ENCODE measurements around the gene CMTM2. TPM values are rescaled to one million over a fixed set of nuclear protein-coding genes. Genes with fewer than 3 reads are reported as not detected.

The CMTM2 gene
- total RNA-seq, 2 donors from 2014 or later: not detected

DNA sequence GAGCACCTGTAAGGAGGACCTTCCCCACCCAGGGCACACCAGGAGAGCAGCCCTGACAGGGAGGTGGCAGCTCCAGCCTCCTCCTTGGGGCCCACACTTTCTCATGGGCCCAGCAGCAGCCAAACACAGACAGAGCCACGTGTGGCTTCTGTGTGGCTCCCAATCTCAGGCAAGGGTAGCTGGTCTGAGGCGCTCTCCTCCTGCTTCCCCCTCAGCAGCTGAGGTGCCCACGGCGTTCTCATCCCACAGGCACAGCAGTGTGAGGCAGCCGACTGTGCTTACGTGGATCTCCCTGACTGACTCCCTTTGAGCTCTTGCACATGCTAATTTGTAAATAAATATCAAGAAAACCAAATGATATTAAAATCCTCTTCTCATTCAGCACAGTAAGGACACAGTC is 56.1 kb downstream of the CMTM2 start:
- H3K36me3 Mint-ChIP-seq (ENCODE audit: low read depth): peaks cover 34% of the 10 kb centered on the region
- H3K9me3 ChIP-seq (ENCODE audit: control insufficient read depth, low read length): no peaks in the 10 kb centered on the region
- H3K9me3 Mint-ChIP-seq: no peaks in the 10 kb centered on the region
- no peak for DNase-seq
- no peaks in the 10 kb centered on the region for H3K27me3 Mint-ChIP-seq (ENCODE audit: insufficient read depth)
- H3K4me1 ChIP-seq (ENCODE audit: control insufficient read depth, insufficient read depth, low read length): peaks cover 2% of the 10 kb centered on the region
- no peaks in the 10 kb centered on the region for H3K27me3 ChIP-seq (ENCODE audit: control insufficient read depth, insufficient read depth, low read length, poor library complexity, severe bottlenecking)
- no peak overlapping the region for H3K4me3 ChIP-seq (ENCODE audit: low read length)
- H3K27ac Mint-ChIP-seq: no peak overlapping the region
- peaks cover 13% of the 10 kb centered on the region for H3K4me1 Mint-ChIP-seq
- no peak overlapping the region for H3K4me3 Mint-ChIP-seq
- TF ChIP-seq, protein P1, sequence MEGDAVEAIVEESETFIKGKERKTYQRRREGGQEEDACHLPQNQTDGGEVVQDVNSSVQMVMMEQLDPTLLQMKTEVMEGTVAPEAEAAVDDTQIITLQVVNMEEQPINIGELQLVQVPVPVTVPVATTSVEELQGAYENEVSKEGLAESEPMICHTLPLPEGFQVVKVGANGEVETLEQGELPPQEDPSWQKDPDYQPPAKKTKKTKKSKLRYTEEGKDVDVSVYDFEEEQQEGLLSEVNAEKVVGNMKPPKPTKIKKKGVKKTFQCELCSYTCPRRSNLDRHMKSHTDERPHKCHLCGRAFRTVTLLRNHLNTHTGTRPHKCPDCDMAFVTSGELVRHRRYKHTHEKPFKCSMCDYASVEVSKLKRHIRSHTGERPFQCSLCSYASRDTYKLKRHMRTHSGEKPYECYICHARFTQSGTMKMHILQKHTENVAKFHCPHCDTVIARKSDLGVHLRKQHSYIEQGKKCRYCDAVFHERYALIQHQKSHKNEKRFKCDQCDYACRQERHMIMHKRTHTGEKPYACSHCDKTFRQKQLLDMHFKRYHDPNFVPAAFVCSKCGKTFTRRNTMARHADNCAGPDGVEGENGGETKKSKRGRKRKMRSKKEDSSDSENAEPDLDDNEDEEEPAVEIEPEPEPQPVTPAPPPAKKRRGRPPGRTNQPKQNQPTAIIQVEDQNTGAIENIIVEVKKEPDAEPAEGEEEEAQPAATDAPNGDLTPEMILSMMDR (conservative IDR thresholded peaks at IDR 0.05): no peak
- H3K36me3 ChIP-seq (ENCODE audit: control insufficient read depth, insufficient read depth, low read length): peaks cover 33% of the 10 kb centered on the region
- 78 to 87% methylated on average over 4 to 6 of the region's 6 CpGs for WGBS, 2 experiments (ENCODE audit: insufficient coverage in 1 of 2, insufficient read length in 1 of 2)
- no peak overlapping the region for H3K27ac ChIP-seq (ENCODE audit: low read depth, low read length)
- no peak overlapping the region for H3K9ac ChIP-seq (ENCODE audit: extremely low read depth, low read length, poor library complexity, severe bottlenecking)

DNA sequence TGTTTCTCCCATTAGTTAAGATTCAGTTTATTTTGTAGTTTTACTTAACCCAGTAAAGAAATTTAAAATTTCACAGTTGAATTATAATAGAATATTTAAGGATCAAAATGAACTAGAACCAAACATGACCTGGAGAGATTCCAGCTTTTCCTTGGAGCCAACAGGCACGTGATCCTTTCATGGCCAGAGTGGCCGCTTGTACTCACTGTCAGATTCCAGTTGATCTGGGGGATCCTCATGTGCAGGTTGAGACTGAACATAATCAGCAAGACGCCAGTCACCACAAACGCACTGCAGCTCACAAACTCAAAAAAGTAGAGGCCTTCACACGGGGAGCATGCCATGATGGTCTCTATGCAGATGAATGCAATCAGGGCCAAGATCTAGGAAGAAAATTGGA is 56.9 kb downstream of the CMTM2 start:
- 94 to 96% methylated on average over 5 of the region's 5 CpGs for WGBS, 2 experiments (ENCODE audit: insufficient coverage in 1 of 2, insufficient read length in 1 of 2)
- no peaks in the 10 kb centered on the region for H3K9me3 Mint-ChIP-seq
- Histone ChIP-seq H3K9ac (ENCODE audit: extremely low read depth, low read length, poor library complexity, severe bottlenecking) (no peak overlapping the region), H3K9me3 (ENCODE audit: control insufficient read depth, low read length) (no peaks in the 10 kb centered on the region), H3K4me1 (ENCODE audit: control insufficient read depth, insufficient read depth, low read length) (peaks cover 2% of the 10 kb centered on the region), H3K27me3 (ENCODE audit: control insufficient read depth, insufficient read depth, low read length, poor library complexity, severe bottlenecking) (no peaks in the 10 kb centered on the region), H3K4me3 (ENCODE audit: low read length) (no peak overlapping the region), H3K27ac (ENCODE audit: low read depth, low read length) (no peak overlapping the region), H3K36me3 (ENCODE audit: control insufficient read depth, insufficient read depth, low read length) (peaks cover 33% of the 10 kb centered on the region)
- H3K4me3 Mint-ChIP-seq: no peak overlapping the region
- no peaks in the 10 kb centered on the region for H3K27me3 Mint-ChIP-seq (ENCODE audit: insufficient read depth)
- peaks cover 13% of the 10 kb centered on the region for H3K4me1 Mint-ChIP-seq
- no peak for DNase-seq
- peaks cover 34% of the 10 kb centered on the region for H3K36me3 Mint-ChIP-seq (ENCODE audit: low read depth)
- no peak overlapping the region for H3K27ac Mint-ChIP-seq
- TF ChIP-seq, protein P1 (conservative IDR thresholded peaks at IDR 0.05): no peak

DNA sequence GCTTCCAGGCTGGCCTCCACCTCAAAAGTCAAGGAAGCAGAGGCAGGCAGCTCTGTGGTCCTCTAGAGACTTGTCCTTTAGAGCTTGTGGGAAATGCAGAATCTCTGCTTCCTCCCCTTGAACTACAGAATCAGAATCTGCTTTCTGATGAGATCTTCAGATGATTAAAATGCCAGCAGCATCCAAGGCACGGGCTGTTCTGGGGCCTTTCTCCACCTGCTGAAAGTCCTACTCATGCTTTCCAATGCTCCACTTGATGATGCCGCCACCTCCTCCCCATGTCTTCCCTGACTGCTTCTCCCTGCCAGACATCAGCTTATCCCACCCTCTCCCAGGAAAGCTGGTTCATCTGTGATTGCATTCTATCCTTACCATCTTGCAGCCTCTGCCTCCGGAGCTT is 58.5 kb downstream of the CMTM2 start:
- Histone ChIP-seq H3K4me1 (ENCODE audit: control insufficient read depth, insufficient read depth, low read length) (peaks cover 2% of the 10 kb centered on the region), H3K4me3 (ENCODE audit: low read length) (no peak overlapping the region), H3K9ac (ENCODE audit: extremely low read depth, low read length, poor library complexity, severe bottlenecking) (no peak overlapping the region), H3K27ac (ENCODE audit: low read depth, low read length) (no peak overlapping the region), H3K27me3 (ENCODE audit: control insufficient read depth, insufficient read depth, low read length, poor library complexity, severe bottlenecking) (no peaks in the 10 kb centered on the region), H3K36me3 (ENCODE audit: control insufficient read depth, insufficient read depth, low read length) (peaks cover 24% of the 10 kb centered on the region), H3K9me3 (ENCODE audit: control insufficient read depth, low read length) (no peaks in the 10 kb centered on the region)
- H3K4me3 Mint-ChIP-seq: no peak overlapping the region
- peaks cover 13% of the 10 kb centered on the region for H3K4me1 Mint-ChIP-seq
- DNase-seq: no peak
- peaks cover 23% of the 10 kb centered on the region for H3K36me3 Mint-ChIP-seq (ENCODE audit: low read depth)
- 93 to 100% methylated on average over 2 to 3 of the region's 3 CpGs for WGBS, 2 experiments (ENCODE audit: insufficient coverage in 1 of 2, insufficient read length in 1 of 2)
- TF ChIP-seq, protein P1 (conservative IDR thresholded peaks at IDR 0.05): no peak
- no peak overlapping the region for H3K27ac Mint-ChIP-seq
- H3K27me3 Mint-ChIP-seq (ENCODE audit: insufficient read depth): no peaks in the 10 kb centered on the region
- no peaks in the 10 kb centered on the region for H3K9me3 Mint-ChIP-seq

Other genes with a start within 250 kb of the CMTM2 start
- gene CDH5, start 212.8 kb upstream of the CMTM2 start, total RNA-seq: under 1 TPM in 1 of 2 donors, not detected in 1; 0.18 TPM
- under 1 TPM in 1 of 2 donors, not detected in 1; 0.18 TPM for gene BEAN1, start 152.2 kb upstream of the CMTM2 start, total RNA-seq
- gene TK2, start 29.3 kb upstream of the CMTM2 start, total RNA-seq: 10 to 100 TPM in 1 of 2 donors, 1 to 10 TPM in 1; 7.9 to 11.5 TPM
- 10 to 100 TPM; 22.5 to 40.7 TPM for gene CKLF, start 26.9 kb upstream of the CMTM2 start, total RNA-seq
- 1 to 10 TPM; 3.8 to 5.3 TPM for gene CMTM1, start 13.0 kb upstream of the CMTM2 start, total RNA-seq
- 10 to 100 TPM; 44.2 to 48.5 TPM for gene CMTM3, start 25.2 kb downstream of the CMTM2 start, total RNA-seq
- gene CMTM4, start 117.3 kb downstream of the CMTM2 start, total RNA-seq: 10 to 100 TPM; 68.2 to 76.2 TPM
- 10 to 100 TPM; 89.5 to 95.9 TPM for gene DYNC1LI2, start 172.1 kb downstream of the CMTM2 start, total RNA-seq
- not detected for gene TERB1, start 222.1 kb downstream of the CMTM2 start, total RNA-seq

Data from endodermal cell (in vitro differentiated cells).